ENCODE results near the gene NRL.

DNA sequence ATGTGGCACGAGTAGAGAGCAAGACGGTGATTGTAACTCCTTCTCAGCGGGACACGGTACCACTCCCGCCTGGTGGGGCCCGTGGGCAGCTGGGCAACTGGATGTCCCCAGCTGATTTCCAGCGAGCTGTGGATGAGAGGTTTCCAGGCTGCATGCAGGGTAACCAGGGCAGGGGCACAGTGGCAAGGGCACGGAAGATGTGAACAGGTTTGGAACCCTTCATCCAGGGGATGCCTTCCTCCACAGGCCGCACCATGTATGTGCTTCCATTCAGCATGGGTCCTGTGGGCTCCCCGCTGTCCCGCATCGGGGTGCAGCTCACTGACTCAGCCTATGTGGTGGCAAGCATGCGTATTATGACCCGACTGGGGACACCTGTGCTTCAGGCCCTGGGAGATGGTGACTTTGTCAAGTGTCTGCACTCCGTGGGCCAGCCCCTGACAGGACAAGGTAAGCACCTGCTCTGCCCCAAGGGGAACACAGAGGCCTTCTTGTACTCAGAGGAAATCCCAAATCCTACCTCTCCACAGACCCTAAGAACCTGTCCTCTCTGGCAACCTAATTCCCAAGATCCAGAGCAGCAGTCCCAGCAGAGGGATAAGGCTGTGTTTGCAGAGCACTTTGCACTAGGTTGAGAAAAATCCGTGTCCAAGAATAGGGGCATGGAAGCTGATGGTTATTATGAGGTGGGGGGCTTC, 16.4 kb downstream of the NRL start:
- TF ChIP-seq, protein P1, sequence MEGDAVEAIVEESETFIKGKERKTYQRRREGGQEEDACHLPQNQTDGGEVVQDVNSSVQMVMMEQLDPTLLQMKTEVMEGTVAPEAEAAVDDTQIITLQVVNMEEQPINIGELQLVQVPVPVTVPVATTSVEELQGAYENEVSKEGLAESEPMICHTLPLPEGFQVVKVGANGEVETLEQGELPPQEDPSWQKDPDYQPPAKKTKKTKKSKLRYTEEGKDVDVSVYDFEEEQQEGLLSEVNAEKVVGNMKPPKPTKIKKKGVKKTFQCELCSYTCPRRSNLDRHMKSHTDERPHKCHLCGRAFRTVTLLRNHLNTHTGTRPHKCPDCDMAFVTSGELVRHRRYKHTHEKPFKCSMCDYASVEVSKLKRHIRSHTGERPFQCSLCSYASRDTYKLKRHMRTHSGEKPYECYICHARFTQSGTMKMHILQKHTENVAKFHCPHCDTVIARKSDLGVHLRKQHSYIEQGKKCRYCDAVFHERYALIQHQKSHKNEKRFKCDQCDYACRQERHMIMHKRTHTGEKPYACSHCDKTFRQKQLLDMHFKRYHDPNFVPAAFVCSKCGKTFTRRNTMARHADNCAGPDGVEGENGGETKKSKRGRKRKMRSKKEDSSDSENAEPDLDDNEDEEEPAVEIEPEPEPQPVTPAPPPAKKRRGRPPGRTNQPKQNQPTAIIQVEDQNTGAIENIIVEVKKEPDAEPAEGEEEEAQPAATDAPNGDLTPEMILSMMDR (IDR thresholded peaks at IDR 0.05), result no peak
- TF ChIP-seq, protein P2, sequence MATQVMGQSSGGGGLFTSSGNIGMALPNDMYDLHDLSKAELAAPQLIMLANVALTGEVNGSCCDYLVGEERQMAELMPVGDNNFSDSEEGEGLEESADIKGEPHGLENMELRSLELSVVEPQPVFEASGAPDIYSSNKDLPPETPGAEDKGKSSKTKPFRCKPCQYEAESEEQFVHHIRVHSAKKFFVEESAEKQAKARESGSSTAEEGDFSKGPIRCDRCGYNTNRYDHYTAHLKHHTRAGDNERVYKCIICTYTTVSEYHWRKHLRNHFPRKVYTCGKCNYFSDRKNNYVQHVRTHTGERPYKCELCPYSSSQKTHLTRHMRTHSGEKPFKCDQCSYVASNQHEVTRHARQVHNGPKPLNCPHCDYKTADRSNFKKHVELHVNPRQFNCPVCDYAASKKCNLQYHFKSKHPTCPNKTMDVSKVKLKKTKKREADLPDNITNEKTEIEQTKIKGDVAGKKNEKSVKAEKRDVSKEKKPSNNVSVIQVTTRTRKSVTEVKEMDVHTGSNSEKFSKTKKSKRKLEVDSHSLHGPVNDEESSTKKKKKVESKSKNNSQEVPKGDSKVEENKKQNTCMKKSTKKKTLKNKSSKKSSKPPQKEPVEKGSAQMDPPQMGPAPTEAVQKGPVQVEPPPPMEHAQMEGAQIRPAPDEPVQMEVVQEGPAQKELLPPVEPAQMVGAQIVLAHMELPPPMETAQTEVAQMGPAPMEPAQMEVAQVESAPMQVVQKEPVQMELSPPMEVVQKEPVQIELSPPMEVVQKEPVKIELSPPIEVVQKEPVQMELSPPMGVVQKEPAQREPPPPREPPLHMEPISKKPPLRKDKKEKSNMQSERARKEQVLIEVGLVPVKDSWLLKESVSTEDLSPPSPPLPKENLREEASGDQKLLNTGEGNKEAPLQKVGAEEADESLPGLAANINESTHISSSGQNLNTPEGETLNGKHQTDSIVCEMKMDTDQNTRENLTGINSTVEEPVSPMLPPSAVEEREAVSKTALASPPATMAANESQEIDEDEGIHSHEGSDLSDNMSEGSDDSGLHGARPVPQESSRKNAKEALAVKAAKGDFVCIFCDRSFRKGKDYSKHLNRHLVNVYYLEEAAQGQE (IDR thresholded peaks at IDR 0.05; ENCODE audit: insufficient read depth in 1 of 2, low read depth in 2 of 2, low read length in 1 of 2), result no peak
- TF ChIP-seq POLR2AphosphoS5 (IDR thresholded peaks at IDR 0.05; ENCODE audit: low read depth, low read length), result no peak
